ENCODE results near the gene TBP.

The TBP gene

GRCh38 chr6:170537329-170537728 lies 16.8 kb upstream of the TBP start:
- TF ChIP-seq ZFX (IDR thresholded peaks at IDR 0.05; ENCODE audit: borderline replicate concordance) = no peak
- no peak for TF ChIP-seq CTCF (IDR thresholded peaks at IDR 0.05)
- no peak overlapping the region for H3K27ac ChIP-seq

GRCh38 chr6:170542031-170542719 lies 12.0 kb upstream of the TBP start:
- TF ChIP-seq CTCF (IDR thresholded peaks at IDR 0.05) (no peak), ZFX (IDR thresholded peaks at IDR 0.05; ENCODE audit: borderline replicate concordance) (no peak)
- H3K27ac ChIP-seq = no peak overlapping the region

GRCh38 chr6:170545405-170545804 lies 8.8 kb upstream of the TBP start:
- no peak for TF ChIP-seq ZFX (IDR thresholded peaks at IDR 0.05; ENCODE audit: borderline replicate concordance)
- no peak for TF ChIP-seq CTCF (IDR thresholded peaks at IDR 0.05)
- H3K27ac ChIP-seq = no peak overlapping the region

GRCh38 chr6:170552765-170553533 lies 1.2 kb upstream of the TBP start, which contains the start of gene PSMB1:
Gene PSMB1 (minus strand): TSS chr6:170553307. CDS start chr6:170553242, 65 bp downstream.
- TF ChIP-seq CTCF (IDR thresholded peaks at IDR 0.05) = no peak
- TF ChIP-seq ZFX (IDR thresholded peaks at IDR 0.05; ENCODE audit: borderline replicate concordance) = no peak

GRCh38 chr6:170553534-170554012 lies 596 bp upstream of the TBP start:
- H3K27ac ChIP-seq = peak overlapping the region; percentile 84
- no peak for TF ChIP-seq CTCF (IDR thresholded peaks at IDR 0.05)
- TF ChIP-seq ZFX (IDR thresholded peaks at IDR 0.05; ENCODE audit: borderline replicate concordance) = no peak

More at GRCh38 chr6:170552765-170553533, 1.2 kb upstream of the TBP start, which contains the start of gene PSMB1:
- peak within 1 kb of the TSS; percentile 84 for H3K27ac ChIP-seq

- peak overlapping the region; percentile 84 for H3K27ac ChIP-seq
- TF ChIP-seq ZFX (IDR thresholded peaks at IDR 0.05; ENCODE audit: borderline replicate concordance) = no peak
These were observed 598 bp downstream of the TBP start for GRCh38 chr6:170554796-170555137.

GRCh38 chr6:170555305-170555704 lies 1.1 kb downstream of the TBP start:
- no peak for TF ChIP-seq ZFX (IDR thresholded peaks at IDR 0.05; ENCODE audit: borderline replicate concordance)
- no peak for TF ChIP-seq CTCF (IDR thresholded peaks at IDR 0.05)

More at GRCh38 chr6:170555305-170555704, 1.1 kb downstream of the TBP start:
- no peak overlapping the region for H3K27ac ChIP-seq

Data from 22Rv1 (cell line).